Neural progenitor cell (in vitro differentiated cells): ENCODE data around the gene RPSA.

Source experiments
- CTCF ChIP-seq: fragments of 200-600 bp; sonication (generic); IDR thresholded peaks from 2 replicates; pipeline ENCODE4 v1.5.1; 2017; ENCODE audit warnings: antibody characterized with exemption, mild to moderate bottlenecking
- EZH2 ChIP-seq: fragments of 200-600 bp; sonication (generic); IDR thresholded peaks from 2 replicates; pipeline ENCODE4 v1.6.1; 2017; ENCODE audit warnings: antibody characterized with exemption, mild to moderate bottlenecking, moderate library complexity
- EZH2phosphoT487 ChIP-seq: fragments of 200-600 bp; sonication (generic); IDR thresholded peaks from 2 replicates; pipeline ENCODE4 v1.6.1; 2017; ENCODE audit warnings: antibody characterized with exemption

DNA sequence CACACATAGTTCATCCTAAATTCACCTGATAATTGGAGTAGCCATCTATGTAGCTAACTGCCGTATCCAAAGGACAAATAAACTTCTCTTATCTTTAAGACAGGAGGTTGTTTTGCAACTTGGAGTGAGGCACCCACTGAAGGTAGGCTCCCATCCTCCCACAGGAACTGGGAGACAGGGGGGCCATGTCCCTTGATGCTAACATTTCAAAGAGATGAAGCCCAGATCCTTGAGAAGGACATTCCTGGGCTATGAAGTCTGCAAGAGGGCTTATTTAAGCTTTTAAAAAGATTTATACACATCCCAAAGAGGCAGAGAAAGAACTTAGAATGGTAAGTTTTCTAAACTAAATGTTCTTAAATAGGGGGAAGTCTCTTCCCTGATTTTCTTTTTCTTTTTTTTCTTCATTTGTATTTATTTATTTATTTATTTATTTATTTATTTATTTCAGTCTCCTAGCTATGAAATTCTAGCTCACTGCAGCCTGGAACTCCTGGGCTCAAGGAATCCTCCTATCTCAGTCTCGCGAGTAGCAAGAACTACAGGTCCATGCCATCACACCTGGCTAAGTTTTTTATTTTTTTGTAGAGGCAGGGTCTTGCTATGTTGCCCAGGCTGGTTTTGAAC lies 48.2 kb downstream of the RPSA start:
- TF ChIP-seq CTCF (no peak), EZH2 (no peak), EZH2phosphoT487 (no peak)
